NB4 (cell line): ENCODE results near the gene PRSS57.

Experiments
- DNase-seq: peaks from one replicate; pipeline ENCODE4 v3.0.0; 2010; ENCODE audit warnings: low read depth
- H3K4me3 ChIP-seq: one replicate; pipeline ENCODE4 v1.5.1; 2011; ENCODE audit warnings: mild to moderate bottlenecking, low read depth, low read length, moderate library complexity
- MYC ChIP-seq: IDR thresholded peaks from 2 replicates; pipeline ENCODE4 v1.6.1; 2011; ENCODE audit warnings: low read depth, low read length
- POLR2A ChIP-seq: IDR thresholded peaks from 2 replicates; pipeline ENCODE4 v1.6.1; 2011; ENCODE audit warnings: mild to moderate bottlenecking; ENCODE audit not compliant: insufficient read length; ENCODE audit errors: extremely low read depth
- TF ChIP-seq, protein P1 (sequence below): IDR thresholded peaks from 2 replicates; pipeline ENCODE4 v1.6.1; 2011; ENCODE audit warnings: low read depth, low read length
- TF ChIP-seq, protein P2 (sequence below): IDR thresholded peaks from one replicate; pipeline ENCODE4 v1.5.1; 2012; ENCODE audit warnings: low read depth, low read length

Gene PRSS57

DNA sequence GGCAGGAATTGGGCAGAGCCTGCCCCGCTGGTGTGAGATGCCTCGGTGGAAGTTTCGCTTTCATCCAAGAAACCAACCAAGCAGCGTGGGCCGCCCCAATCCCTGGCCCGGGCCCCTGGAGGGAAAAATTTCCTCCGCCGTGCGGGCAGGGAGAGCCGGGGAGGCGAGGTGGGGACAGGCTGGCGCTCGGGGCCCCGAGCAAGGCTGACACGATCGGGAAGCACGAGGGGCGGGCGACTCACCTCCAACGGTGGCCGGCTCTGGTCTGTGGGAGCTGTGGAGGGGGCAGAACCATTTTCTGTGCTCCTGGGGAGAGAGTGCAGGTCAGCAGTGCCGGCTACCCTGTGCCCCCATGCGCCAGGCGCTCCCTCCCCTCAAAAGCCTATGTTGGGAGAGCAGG lies 43.3 kb downstream of the PRSS57 start:
- H3K4me3 ChIP-seq: no peak overlapping the region
- TF ChIP-seq, protein P1, sequence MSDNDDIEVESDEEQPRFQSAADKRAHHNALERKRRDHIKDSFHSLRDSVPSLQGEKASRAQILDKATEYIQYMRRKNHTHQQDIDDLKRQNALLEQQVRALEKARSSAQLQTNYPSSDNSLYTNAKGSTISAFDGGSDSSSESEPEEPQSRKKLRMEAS: no peak
- TF ChIP-seq MYC: no peak
- TF ChIP-seq, protein P2, sequence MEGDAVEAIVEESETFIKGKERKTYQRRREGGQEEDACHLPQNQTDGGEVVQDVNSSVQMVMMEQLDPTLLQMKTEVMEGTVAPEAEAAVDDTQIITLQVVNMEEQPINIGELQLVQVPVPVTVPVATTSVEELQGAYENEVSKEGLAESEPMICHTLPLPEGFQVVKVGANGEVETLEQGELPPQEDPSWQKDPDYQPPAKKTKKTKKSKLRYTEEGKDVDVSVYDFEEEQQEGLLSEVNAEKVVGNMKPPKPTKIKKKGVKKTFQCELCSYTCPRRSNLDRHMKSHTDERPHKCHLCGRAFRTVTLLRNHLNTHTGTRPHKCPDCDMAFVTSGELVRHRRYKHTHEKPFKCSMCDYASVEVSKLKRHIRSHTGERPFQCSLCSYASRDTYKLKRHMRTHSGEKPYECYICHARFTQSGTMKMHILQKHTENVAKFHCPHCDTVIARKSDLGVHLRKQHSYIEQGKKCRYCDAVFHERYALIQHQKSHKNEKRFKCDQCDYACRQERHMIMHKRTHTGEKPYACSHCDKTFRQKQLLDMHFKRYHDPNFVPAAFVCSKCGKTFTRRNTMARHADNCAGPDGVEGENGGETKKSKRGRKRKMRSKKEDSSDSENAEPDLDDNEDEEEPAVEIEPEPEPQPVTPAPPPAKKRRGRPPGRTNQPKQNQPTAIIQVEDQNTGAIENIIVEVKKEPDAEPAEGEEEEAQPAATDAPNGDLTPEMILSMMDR: no peak
- TF ChIP-seq POLR2A: no peak

DNA sequence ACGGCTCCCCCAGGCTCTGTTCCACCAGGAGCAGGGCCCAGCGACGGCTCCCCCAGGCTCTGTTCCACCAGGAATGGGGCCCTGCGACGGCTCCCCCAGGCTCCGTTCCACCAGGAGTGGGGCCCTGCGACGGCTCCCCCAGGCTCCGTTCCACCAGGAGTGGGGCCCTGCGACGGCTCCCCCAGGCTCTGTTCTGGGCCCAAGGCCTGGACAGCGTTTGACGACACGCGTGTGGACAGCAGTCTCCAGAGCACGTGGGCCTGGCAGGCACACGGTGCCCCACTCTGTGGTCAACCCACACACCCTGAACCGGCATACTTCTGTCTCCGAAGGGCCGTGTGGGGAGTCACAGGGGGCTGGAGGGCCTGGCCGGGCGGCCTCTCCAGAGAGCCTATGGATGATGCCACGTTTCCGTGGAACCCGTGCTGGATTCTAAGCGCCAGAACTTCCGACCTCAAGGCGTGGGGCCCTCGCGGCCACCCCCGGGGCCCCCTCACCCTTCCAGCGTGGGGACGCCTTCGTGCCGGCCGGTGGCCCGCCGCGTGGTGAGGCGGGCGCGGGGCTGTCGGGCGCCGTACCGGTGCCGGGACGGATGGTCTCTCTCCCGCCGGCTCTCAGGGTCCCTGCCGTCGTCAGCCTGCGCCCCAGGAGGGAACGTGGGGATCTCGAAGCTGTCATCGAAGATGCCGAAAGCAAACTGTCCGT lies 44.0 kb downstream of the PRSS57 start:
- no peak overlapping the region for H3K4me3 ChIP-seq
- no peak for DNase-seq
- TF ChIP-seq POLR2A (no peak), MYC (no peak)
- TF ChIP-seq, protein P1: no peak
- TF ChIP-seq, protein P2: no peak

More for the DNA sequence above, 43.3 kb downstream of the PRSS57 start:
- DNase-seq: no peak

DNA sequence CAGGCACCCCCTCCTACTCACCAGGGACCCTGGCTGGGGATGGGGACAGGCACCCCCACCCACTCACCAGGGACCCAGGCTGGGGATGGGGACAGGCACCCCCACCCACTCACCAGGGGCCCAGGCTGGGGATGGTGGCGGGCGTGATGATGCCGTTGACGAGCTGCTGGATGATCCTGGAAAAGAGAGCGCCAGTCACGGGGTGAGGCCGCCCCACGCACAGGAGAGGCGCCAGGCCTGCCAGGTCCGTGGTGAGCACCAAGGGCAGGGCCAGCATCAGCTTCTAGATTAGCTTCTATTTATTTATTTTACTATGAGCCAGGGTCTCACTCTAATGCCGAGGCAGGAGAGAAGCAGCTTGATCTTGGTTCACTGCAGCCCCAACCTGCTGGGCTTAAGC lies 45.1 kb downstream of the PRSS57 start:
- H3K4me3 ChIP-seq: no peak overlapping the region
- no peak for DNase-seq
- TF ChIP-seq, protein P1: no peak
- no peak for TF ChIP-seq POLR2A
- no peak for TF ChIP-seq MYC
- TF ChIP-seq, protein P2: no peak

DNA sequence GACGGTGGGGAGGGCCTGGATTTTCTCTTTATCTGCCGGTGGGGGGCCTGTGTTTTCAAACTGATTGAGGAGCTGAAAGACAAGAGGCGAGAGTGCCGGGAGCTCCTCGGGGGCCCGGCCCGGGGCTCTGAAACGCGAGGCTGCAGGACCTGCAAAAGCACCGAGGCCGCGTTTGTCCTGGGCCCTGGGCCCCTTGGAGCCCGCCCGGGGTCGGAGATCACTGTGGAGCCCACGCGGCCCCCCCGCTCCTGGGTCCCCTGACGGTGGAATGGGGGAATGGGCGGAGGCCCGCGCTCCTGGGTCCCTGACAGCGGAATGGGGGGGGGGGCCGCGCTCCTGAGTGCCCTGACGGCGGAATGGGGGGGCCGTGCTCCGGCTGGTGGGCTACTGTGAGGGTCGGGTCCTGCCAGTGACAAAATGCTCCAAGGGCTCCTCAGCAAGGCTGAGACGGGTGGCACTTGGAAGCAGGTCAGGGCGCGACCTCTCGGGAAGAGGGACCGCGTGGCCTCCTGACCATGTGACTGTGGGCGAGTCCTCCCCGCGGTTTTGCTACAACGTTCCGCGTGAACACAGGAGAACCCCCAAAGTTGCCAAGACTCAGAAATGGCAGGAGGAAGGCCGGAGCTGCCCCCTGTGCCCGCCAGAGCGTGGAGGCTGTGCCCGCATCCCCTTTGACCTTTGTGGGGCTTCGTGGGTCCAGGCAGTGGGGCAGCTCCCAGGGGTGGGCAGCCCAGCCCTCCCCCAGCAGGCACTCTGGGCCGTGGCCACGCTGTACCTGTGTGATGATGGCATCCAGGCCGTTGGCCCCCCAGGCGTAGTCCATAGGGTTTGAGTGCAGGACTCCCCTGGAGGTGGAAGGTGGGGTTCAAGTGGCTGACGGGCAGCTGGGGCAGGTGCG lies 46.1 kb downstream of the PRSS57 start:
- no peak overlapping the region for H3K4me3 ChIP-seq
- TF ChIP-seq, protein P2: no peak
- TF ChIP-seq, protein P1: no peak
- TF ChIP-seq MYC (no peak), POLR2A (no peak)
- no peak for DNase-seq

DNA sequence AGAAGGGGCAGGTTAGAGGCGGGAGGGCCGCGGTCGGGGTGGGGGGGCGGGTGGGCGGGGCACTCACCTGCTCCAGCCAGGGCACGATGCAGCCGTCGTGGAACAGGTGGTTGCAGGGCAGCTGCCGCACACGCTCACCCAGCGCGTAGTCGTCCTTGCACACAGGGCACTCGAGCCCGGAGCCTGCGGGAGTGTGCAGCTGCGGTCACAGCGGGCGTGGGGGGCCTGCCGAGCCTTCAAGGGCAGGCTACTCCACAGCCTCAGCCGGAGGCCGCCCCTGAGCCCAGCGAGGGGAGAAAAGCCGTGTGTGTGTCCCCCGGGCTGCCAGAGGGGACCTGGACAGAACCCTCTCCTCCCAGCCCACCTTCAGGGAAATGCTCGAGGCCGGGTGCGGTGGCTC lies 46.9 kb downstream of the PRSS57 start:
- no peak for DNase-seq
- H3K4me3 ChIP-seq: no peak overlapping the region
- TF ChIP-seq, protein P2: no peak
- no peak for TF ChIP-seq POLR2A
- TF ChIP-seq, protein P1: no peak
